RPMI8226 (cell line): Measurements from ENCODE around the gene MYO18A.
"Not testable (repeated sequence)": the region's sequence is repeated elsewhere in the genome, so short reads cannot be mapped to it uniquely, and the experiment has no call there.

Experiments used
- DNase-seq: peaks from one replicate; pipeline ENCODE4 v3.0.0-alpha.2; 2015

MYO18A gene

DNA sequence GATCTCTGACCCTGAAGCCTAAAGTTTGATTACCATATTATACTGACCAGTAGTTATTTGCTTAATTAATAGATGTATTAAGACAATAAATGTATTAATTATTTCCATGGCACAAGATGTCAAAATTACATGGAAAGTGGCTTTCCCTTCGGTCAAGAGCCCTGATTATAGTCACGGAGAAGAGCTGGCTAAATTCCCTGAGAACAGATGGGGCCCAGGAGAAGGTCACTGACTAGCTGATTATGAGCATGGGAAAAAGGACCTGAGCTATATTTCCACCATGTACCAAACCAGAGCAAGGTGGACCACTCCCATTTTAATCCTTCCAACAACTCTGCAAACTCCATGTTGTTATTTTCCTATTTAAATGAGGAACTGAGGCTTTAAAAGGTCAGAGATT is 12.9 kb upstream of the MYO18A start:
- no peak for DNase-seq

- DNase-seq: no peak
Observed at GRCh38 chr17:29190592-29191207, 10.5 kb upstream of the MYO18A start.

DNA sequence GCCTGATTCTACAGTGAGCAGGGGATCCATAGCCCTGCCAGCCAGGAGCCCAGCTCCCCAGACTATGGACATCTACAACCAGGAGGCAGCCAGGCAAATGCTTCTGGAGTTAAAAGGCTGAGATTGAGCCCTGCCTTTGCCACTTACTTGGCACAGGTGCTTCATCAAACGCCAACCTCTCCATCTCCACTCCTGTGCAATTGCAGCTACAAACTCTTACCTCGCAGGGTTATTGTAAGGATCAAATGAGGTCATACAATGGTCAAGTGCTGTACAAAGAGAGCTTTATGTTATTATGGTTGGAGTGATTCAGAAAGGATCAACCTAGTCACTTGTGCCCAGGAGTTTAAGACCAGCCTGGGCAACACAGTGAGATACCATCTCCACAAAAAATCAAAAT is 9.8 kb upstream of the MYO18A start:
- no peak for DNase-seq

DNA sequence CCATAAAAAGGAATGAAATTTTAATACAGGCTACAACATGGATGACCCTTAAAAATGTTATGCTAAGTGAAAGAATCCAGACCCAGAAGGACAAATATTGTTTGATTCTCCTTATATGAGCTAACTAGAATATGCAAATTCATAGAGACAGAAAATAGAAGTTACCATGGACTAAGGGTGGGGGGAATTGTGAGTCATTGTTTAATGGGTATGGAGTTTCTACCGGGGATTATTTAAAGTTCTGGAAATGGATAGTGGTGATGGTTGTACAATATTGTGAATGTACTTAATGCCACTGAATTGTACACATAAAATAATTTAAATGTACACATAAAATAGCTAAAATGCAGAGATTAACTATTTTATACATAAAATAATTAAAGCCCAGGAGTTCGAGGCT is 9.2 kb upstream of the MYO18A start:
- DNase-seq: no peak

DNA sequence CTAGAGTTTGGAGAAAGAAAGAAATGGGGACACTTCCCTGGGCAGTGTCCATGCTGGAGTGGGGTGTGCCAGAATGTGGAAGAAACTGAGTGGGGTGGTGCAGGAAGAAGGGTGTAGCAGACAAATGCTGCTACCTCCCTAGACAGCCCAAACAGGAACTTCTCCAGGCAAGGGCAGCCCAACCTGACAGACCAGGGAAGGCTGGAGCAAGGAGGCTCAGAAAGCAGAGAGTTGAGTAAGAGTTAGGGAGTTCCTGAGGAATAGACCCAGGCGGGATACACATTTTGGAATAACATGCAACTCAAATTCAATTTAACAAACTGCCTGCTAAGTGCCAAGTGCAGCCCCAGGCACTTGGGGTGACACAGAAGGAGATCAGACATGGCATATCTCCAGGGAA is 1.0 kb upstream of the MYO18A start:
- DNase-seq: no peak

- DNase-seq: no peak
Observed at GRCh38 chr17:29180788-29181160, 576 bp upstream of the MYO18A start.

GRCh38 chr17:29179232-29180033 is 765 bp downstream of the MYO18A start:
- no peak for DNase-seq

GRCh38 chr17:29178750-29179231 is 1.4 kb downstream of the MYO18A start:
- peak; percentile 30 for DNase-seq

DNA sequence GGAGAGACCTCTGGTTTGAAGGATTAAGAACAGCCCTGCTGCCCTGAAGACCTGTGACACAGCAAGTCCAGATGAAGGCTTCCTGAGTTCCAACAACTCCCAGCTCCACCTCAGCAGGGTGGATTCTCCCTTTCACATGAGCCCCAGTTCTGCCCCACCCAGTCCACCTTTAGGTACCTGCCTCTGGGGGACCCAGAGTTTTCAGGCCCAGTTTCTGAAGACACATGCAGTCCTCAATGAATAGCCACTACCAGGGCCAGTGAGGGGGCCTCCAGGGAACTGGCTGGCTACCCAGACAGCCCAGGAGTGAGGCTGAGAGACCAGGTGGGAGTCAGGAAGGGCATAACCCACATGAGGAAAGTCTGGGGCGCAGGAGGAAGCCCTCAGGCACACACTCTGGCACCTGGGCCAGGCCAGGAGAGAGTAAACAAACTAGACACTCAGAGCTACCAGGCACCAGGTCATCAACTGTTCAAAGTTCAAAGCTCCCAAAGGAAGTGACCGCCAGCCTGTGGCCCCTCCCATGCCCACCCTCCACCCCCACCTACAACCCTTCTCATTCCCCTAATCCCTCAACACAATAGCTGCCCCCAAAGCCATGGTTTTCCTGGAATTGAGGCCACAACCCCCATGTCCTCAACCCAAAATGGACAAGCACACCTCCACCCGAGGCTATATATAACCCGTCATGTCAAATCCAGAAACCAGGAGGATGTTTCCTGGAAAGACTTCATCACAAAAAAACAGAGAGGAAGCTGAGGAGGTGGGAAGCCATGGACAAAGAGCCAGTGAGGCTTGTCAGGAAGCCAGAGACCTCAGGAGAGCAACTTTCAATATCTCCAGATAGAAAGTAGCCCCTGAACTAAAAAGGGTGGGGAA is 2.1 kb downstream of the MYO18A start:
- peak; percentile 51 for DNase-seq

DNA sequence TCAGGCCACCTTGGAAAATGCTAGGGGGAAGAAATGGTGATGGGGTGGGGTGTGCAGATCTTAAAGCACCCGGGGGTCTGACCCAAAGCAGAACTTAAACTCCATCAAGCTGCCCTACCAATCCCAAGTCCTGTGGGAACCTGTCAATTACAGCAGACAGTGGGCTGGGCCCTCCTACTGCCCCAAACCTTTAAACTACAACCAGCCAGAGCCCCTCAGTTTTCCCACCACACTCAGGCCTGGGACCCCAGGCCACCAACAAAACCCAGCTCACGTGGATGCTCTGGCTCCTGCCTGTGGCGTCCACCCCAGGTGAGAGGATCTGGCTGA is 2.7 kb downstream of the MYO18A start:
- no peak for DNase-seq

- DNase-seq: peak; percentile 90
Observed at GRCh38 chr17:29176558-29177351, 3.4 kb downstream of the MYO18A start.

- DNase-seq: no peak
Observed at GRCh38 chr17:29175349-29175748, 4.8 kb downstream of the MYO18A start.

DNA sequence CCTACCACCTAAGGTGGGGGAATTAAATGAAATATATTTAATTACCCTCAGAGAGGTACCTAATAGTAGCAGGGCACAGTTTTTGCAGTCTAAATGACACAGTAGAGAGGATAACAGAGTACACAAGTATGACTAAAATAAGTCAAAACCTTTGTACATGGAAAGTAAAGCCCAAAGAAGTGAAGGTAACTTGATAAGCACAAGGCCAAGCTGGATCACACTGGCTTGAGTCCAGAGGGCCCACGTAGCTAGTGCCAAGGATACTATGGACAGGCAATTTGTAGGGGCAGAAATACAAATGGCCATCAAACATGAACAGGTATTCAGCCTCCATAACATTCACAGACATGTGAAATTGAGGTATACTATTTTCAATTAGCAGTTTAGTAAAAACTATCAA is 7.6 kb downstream of the MYO18A start:
- no peak for DNase-seq

DNA sequence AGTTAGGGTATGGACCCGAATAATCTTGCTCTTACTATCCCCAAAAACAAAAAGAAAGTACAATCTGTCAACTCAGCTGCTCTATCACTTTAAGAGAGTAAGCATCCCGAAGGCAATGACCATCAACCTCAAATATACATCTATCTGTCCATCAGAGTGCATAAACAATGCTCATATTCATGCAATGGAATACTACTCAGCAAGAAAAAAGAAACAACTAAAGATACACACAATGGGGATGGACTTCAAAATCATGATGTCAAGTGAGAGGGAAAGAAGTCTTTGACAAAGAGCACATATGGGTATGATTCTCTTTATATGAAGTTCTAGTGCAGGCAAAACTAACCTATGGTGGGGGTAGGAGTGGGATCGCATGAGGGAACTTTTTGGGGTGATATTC is 9.5 kb downstream of the MYO18A start:
- DNase-seq: no peak

DNA sequence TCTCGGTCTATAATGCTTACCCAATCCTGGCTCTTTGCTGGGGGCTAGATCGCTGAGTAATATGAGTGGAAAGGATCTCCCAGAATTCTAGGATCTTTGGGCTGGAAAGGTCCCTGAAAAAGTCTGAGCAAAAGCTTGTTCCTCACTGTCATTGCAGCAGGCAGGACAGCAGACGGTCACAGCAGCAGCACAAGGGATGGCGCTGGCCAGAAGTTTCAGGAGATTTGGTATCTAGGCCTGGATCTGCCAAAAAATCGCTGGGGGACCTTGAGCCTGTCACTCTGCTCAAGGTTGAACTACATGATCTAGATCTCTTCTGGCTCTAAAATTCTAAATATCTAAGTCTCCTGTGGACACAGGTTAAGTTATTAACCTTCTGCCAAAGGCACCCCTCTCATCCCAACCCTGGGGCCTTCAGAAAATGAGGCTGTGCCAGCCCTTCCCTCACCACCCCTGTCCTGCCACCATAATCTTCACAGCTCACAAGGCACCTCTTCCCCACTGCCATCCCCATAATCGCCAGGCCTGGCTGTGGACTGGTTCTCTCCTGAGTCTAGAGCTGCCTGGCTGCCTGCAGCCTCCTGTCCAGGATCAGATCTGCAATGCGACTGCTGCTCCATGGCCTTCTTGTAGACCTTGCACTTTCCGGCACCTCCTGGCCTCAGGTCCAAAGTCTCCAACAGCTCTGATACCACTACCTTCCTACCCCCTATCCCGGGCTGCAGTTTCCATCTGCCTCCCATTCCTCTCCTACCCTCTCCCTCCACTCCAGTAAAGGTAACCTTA is 10.2 kb downstream of the MYO18A start:
- no peak for DNase-seq

DNA sequence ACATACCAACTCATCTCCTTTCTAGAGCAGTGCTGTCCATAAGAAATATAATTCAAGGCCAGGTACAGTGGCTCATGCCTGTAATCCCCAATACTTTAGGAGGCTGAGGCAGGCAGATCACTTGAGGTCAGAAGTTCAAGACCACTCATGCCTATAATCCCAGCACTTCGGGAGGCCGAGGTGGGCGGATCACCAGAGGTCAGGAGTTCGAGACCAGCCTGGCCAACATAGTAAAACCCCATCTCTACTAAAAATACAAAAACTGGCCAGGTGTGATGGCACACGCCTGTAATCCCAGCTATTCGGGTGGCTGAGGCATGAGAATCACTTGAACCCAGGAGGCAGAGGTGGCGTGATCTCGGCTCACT is 11.5 kb downstream of the MYO18A start:
- DNase-seq: not testable (repeated sequence)

DNA sequence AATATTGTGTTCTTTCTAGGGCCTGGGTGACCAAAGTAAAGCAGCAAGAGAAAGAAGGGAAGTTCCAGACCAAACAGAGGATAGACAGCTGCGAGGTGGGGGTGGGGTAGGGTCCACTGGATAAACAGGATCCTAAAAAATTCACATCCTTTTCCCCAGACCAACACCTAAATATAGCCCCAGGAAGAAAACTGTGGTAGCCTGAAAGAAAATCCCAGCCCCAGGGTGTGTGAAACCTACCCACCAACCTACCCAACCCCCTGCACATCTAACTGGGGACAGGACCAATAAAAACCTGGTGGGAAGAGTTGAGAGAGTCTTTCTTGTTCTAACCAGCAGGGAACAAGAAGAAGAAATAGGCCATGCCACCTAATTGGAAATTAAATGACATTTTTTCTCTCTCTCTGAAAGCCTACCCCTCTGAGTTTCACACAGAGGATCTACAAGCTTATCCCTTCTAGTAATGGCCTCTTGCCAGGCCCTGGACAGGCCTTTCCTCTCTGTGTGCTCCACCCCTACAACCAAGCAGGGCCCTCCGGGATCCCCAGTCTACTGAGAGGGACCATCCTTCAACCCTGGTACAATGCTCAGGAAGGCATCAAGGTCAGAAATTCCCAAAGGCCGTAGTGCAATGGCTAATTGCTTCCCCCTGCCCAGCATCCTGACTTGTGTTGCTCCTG is 12.0 kb downstream of the MYO18A start:
- no peak for DNase-seq

- DNase-seq: no peak
Observed at GRCh38 chr17:29167393-29168078, 12.7 kb downstream of the MYO18A start.

DNA sequence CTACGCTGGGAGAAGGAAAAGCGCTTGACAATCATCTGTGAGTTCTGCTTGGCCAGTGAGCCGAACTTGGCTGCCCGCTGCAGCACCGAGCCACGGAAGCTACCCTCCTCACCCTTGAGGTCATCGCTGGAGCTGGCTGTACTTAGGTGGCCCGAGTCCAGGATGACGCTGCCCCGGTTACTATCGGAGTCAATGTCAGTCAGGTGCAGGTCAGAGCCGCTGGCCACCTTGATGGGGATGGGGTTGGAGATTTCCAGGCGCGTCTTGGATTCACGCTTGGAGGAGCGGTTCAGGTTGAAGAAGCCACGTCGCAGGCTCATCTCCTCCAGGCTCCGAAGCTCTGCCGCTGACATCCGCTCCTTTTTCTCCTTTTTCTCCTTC is 13.7 kb downstream of the MYO18A start:
- DNase-seq: no peak

- no peak for DNase-seq
Observed at GRCh38 chr17:29165800-29166506, 14.2 kb downstream of the MYO18A start.
